NOMO-1 (cell line): ENCODE results near the gene NKAIN1.
"Not testable (repeated sequence)": the region's sequence is repeated elsewhere in the genome, so short reads cannot be mapped to it uniquely, and the experiment has no call there.

Experiments used
- DNase-seq, 2 experiments: peaks; one replicate each; lab custom pipeline; 2025; ENCODE audit not compliant: unreplicated experiment in 2 of 2; lab: John Stamatoyannopoulos, UW

NKAIN1 gene

DNA sequence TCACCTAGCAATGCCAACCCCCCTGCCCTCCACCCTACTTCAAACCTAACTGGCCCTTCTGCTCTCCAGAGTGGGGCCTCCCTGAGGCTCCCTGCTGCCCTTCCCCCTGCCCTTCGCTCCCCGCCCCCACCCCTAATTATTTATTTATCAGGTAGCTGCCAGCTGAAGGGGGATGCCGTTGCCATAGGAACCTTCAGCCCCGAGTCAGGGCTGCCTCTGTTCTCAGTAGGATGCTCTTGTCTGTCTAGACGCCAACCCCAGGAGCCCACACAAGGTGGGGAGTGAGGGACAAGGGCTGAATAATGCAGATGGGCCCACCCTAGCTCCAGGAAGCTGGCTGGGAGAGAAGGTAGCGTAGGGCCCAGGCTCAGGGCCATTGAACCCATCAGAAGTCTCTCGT, 41.1 kb downstream of the NKAIN1 start:
- no peak for DNase-seq

DNA sequence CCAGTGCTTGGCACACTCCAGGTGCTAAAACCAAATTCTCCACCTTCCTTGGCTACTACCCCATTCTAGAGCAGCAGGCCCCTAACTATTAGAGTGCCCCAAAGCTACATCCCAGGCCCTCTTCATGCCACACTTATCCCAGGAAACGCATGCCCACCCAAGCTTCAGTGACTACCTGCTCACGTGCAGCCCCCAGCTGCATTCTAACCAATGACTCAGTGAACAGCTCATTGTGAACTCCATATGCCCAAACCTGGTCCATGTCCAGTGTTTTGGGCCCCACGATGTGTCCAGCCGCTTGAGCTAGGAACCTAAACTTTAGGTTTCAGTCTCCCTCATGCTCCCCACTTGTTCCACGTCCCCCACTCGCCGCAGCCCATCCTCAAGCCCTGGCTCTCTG, 41.5 kb downstream of the NKAIN1 start:
- no peak for DNase-seq

DNA sequence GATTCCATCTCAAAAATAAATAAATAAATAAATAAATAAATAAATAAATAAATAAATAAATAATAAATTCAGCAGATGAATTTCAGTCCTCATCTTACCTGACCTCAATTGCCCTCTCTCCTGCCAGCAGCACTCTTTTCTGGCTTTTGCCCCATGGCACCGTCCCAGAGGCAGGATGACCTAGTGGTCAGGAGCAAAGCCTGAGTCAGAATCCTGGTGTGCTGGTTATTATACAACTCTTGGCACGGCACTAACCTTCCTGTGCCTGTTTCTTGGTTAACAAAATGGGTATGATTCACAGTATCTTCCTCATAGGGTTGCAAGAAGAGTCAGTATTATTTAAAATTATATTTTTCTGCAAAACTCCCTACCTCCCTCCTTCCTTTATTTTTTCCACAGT, 43.0 kb downstream of the NKAIN1 start:
- DNase-seq, result no peak

DNA sequence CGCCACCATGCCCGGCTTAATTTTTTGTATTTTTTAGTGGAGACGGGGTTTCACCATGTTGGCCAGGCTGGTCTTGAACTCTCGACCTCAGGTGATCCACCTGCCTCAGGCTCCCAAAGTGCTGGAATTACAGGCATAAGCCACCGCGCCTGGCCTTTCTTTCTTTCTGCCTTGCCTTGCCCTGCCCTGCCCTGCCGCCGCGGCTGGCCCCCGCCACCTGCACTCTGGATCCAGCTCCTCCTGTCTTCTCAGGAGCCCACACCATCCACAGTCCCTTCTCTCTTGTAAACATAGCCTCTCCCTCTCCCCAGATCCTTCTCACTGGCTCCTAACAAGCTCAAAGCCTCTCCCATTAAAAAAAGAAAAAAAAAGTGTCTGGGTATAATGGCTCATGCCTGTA, 44.4 kb downstream of the NKAIN1 start:
- not testable (repeated sequence) for DNase-seq

DNA sequence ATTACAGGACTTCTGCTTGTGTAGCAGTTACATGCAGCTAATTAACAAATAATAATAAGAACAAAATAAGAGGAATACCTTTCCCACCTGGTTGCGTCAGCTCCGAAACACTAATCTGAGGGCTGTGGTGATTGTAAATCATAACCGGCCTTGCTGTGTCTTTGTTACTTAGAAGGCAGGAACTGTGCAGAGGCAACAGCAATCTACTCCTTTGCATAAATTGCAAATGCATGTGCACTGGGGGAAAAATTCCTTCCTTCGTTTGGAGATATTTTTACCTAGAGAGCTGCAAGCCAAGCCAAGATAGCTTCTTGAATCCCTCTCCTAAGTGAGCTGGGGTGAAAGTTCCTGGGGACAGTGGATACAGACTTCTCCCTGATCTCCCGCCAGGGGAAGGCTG, 46.0 kb downstream of the NKAIN1 start:
- no peak for DNase-seq

DNA sequence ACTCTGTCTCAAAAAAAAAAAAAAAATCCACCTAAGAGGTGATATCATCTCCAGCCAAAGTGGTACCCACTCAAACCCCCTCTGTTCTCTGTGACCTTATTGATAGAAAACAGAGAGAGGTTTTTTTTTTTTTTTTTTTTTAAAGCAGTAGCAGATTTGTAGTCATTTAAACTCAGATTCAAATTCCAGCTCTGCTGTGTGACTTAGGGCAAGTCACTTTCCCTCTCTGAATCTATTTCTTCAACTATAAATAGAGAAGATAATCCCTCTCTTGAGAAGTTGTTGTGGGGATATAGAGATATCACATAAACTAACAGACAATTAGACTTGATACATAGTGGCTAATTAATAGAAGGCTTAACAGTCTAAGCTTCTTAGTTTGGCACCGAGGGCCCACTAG, 48.4 kb downstream of the NKAIN1 start:
- no peak for DNase-seq

DNA sequence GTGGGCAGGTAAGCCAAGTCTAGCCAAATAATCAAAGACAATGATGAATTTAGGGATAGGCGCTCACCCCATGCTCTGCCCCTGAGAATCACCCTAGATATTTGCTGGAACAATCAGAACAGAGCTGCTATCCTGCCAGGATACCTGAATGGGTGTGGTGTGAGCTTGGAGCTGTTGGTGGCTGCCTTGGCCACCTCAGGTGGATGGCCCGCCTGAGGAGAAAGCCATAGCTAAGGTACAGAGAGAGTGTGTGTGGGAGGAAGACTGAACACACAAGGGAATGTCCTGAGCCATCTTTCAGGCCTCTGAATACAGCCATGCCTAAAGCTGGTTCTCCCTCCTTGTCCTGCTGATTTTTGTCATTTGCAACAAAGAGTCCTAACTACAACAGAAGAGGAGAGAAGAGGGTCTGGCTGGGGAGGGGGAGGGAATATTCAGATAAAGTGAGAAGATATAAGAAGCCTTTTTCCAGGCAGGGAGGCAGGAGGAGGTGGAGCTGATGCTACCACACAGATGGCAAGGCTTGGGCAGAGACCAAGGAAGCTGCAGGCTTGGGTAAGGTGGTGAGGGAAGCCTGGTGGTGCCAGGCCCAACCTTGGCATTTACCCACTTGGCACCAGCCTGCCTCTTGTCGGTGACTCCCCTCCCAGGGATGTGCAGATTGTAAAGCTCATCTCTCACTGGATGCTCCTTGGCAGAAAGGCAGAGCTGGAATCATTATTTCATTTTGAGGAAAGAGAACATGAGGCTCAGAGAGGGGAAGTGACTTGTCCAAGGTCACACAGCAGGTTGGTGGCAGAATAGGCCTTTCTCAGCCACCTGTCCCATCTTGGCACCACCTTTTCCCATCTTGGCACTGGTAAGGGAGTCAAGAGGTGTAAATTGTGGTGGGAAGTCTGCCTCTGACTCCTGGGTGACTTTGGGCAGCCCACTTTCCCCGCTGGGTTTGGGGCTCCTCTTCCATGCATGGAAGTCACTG, 49.7 kb downstream of the NKAIN1 start:
- no peak for DNase-seq

DNA sequence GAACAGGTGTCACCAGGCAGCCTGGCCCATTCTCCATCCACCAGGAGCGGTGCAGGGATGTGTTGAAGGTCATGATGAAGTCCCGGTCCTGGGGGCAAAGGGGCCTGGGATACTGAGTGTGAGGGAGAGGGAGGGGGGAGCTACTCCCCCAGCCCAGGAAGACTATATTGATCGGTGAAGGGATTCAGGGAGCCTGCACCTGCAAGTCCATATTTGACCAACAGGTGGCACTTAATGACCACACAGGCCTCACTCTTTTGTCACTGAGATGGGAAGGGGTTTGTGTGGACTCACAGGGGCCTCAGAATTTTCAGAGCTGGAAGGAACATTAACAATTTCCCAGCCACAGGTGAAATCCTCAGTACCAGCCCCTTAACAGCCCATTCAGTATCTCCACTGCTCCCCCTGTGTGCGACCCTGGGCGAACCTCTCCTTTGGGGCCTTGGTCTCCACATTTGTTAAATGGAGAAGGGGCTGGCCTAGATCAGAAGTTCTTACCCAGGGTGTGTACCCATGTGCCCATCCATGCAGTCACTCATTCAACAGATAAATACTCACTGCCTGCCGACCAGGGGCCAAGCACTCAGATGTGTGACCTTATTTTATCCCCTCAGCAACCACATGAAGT, 55.6 kb downstream of the NKAIN1 start:
- no peak for DNase-seq

DNA sequence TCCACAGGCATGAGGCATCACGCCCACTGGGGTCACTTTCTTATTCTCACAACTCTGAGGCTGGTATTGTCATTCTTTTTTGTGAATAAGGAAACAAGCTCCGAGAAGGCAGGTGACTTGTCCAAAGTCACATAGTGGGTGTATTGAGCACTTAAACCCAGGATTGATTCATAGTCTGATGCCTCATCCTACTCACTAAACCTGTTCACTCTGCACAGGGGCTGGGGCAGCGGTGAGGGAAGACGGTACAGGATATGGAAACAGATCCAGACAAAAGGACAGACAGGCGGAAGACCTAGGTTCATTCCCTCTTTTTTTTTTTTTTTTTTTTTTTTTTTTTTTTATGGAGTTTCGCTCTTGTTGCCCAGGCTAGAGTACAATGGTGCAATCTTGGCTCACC, 56.6 kb downstream of the NKAIN1 start:
- DNase-seq, result no peak

DNA sequence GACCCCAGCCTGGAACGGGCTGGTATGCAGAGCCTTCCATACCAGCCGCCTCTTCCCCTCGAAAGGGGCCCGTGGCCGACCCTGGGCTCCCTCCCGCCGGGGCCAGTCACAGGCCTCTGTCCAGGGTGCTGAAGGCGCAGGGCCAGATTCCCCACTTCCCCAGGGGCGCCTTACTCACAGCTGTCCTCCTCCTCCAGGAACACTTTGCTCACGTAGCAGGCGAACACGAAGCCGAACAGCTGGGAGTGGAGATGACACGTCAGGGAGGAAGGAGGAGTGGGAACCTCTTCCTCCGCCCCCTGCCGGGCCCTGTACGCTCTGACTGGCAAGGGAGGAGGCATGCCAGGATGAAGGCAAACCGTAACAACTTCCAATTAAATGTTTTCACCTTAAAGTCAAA, 57.3 kb downstream of the NKAIN1 start:
- DNase-seq, result peak; percentile 38 to 55

DNA sequence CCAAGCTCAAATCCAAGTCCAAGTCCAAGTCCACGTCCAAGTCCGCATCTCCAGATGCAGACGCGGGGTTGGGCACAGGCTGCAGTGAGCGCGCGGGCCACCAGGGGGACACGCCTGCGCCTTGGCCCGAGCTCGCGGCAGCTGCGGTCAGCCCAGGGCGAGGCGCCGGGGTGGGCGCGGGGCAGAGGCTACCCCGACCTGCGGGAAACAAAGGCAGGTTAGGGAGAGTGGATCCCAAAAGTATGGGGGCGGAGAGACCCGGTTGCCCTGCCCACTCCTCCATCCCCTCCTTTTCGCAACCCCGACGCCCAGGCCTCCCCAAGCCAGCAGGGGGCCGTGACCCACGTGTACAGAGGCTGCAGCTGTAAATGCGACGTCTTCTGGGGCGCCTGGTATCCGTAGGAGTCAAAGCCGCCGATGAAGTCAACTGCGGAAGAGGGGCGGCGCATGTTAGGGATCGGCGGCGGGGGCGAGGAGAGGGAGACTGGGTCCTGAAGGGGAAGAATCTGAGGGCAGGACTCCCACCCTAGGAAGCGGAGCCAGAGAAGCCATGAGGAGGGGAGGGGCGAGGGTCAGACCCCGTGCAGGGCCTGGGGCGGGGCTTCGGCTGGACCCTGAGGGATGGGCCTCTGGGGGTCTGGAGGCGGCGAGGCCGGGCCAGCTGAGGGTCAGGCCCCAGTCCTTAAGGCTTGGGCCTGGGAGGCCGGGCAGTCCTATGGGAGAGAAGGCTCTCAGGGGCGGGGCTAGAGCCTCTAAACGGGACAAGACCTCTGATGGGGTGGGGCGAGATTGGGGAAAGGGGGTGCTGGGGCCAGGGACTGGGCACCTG, 58.0 kb downstream of the NKAIN1 start:
- DNase-seq, result peak; percentile 42

DNA sequence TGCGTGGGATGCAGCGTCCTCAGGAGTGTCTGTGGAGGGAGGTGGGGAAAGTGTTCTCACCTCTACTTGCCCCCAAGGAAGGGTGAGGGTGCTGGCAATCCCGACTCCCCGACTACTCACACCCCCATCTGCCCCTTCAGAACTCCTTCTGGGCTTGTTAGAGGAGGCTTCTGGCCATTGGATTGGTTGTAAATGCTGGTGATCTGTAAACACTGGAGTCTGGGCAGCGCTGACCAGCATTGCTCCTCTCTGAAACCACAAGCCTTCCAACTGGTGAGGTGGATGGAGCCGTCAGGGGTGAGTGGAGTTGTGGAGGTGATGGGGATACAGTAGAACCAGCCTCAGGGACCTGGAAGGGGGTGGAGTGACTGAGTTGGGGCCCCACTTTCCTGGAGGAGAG, 59.3 kb downstream of the NKAIN1 start:
- DNase-seq, result no peak

DNA sequence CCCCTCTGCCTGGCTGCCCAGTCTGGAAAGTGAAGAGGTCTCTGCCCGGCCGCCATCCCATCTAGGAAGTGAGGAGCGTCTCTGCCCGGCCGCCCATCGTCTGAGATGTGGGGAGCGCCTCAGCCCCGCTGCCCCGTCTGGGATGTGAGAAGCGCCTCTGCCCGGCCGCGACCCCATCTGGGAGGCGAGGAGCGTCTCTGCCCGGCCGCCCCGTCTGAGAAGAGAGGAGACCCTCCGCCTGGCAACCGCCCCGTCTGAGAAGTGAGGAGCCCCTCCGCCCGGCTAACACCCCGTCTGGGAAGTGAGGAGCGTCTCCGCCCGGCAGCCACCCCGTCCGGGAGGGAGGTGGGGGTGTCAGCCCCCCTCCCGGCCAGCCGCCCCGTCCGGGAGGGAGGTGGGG, 63.4 kb downstream of the NKAIN1 start:
- DNase-seq, result not testable (repeated sequence)

DNA sequence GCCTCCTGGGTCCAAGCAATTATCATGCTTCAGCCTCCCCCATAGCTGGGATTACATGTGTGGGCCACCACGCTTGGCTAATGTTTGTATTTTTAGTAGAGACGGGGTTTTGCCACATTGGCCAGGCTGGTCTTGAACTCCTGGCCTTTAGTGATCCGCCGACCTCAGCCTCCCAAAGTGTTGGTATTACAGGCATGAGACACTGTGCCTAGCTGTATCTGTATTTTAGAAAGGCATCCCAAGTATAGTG, 69.3 kb downstream of the NKAIN1 start:
- DNase-seq, result no peak

DNA sequence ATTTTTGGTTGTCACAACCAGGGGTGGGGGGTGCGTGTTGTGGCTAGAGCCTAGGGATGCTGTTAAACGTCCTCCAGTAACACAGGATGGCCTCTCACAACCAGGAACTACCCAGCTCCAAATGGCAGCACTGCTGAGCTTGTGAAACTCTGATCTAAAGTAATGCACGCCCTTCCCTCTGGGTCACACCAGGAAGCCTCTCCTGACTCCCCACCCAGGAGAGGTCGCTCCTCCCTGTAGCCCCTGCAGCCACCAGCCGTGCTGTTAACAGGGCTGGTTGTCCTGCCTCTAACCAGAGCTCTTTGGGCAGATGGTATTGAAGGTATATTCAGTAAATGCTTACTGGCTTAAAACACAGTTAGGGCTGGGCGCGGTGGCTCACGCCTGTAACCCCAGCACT, 73.2 kb downstream of the NKAIN1 start:
- DNase-seq, result no peak

DNA sequence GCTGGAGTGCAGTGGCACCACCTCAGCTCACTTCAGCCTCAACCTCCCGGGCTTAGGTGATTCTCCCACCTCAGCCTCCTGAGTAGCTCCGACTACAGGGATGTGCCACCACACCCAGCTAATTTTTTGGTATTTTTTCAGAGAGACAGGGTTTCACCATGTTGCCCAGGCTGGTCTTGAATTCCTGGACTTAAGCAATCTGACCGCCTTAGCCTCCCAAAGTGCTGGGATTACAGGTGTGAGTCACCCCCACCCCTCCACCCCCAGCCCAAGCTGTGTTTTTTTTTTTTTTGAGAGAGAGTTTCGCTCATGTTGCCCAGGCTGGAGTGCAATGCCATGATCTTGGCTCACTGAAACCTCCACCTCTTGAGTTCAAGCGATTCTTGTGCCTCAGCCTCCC, 75.4 kb downstream of the NKAIN1 start:
- no peak for DNase-seq

DNA sequence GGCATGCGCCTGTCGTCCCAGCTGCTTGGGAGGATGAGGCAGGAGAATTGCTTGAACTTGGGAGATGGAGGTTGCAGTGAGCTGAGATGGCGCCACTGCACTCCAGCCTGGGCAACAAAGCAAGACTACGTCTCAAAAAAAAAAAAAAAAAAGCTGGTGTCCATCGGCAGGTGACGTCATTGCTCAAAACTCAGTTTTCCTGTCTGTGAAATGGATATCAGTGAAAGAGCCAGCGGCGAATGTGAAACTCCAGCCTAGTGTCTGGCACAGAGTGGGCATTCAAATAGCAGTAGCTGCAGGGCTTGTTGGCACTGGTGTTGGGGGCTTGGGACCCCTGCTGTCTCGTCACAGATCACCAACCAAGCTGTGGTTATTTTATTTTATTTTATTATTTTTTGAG, 75.8 kb downstream of the NKAIN1 start:
- DNase-seq, result no peak

DNA sequence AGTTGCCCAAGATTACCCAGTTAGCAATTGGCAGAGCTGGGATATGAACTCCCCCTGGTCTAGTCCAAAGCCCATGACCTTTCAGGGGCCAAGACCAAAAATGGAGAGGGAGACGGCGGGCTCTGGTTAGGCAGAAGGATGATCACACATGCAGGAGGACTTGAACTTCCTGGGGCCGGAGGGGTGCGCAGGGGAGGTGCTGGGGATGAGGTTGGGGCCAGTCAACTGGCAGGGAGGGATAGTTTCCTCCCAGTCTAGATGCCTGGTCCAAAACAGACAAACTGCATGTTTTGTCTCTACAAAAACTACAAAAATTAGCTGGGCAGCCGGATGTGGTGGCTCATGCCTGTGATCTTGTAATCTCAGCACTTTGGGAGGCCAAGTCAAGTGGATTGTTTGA, 78.1 kb downstream of the NKAIN1 start:
- DNase-seq, result no peak

DNA sequence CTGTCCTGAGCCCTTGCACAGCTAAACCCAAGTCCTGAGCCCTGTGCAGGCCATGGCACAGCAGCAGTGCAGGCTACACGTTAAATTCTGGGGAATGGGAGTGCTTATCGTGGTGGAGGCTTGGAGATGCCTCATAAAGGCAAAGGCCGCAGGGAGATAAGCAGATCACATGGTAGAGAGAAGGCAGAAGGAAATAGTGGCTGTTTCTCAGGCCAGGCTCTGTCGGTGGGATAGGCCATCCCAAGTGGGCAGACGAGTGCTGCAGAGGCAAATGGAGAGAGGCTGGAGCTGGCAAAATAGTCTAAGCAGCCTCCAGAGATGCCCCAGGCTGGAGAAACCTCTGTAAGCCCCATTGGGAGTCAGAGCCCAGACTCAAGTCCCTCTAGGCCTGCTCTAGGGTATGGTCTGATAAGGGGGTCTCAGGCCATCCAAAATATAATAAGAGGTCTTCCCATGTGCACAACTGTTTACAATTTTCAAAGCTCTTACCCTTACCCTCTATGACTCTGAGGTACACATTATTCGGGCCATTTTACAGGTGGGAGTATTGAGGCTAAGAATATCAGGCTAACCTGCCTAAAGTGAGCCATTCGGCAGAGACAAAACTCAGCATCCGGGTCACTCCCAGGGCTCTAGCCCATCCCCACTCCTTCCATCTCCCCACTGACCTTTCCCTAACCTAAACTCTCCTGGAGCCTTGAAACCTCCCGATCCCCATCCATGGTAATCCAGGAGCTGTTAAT, 79.6 kb downstream of the NKAIN1 start:
- no peak for DNase-seq

DNA sequence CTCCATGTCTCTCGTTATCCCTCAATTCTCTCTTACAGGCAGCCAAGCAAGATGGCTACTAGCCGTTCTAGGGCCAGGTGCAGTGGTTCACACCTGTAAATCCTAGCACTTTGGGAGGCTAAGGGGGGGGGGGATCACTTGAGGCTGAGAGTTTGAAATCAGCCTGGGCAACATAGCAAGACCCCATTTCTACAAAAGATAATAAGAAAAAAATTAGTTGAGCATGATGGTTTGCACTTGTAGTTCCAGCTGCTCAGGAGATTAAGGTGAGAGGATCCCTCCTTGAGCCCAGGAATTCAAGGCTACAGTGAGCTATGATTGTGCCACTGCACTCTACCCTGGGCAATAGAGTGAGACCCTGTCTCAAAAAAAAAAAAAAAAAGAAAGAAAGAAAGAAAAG, 80.4 kb downstream of the NKAIN1 start:
- no peak for DNase-seq

DNA sequence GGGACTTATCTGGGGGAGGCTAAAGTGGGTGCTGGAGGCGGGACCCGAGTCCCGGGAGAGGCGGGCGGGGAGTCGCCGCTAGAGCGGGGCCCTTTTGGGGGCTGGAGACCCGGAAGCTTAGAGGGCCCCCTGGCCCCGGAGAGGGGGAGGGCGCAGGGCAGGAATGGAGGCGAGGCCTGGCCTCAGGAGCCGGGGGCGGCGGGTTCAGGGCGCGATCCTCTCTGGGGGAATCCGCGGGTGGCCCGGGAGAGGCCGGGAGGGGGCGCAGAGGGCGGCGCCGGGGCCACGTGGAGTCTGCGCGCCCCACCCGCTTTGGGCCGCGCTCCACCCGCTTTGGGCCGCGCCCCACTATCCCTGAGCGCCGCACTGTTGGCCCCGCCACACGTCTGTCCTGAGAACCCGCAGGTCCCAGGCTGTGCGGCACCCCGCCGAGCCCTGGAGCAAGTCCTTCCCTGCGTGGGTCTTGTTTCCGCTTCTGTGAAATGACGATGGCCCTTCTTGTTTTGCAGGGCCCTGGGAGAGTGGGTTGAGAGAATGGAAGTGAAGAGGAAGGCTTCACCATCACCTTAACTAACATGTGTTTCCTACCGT, 84.4 kb downstream of the NKAIN1 start:
- DNase-seq, result peak; percentile 62 to 65
